Suprapubic skin (tissue), 4 donors: ENCODE data around the gene KRTAP5-10. TPM values are rescaled to one million over a fixed set of nuclear protein-coding genes. Genes with fewer than 3 reads are reported as not detected.
"Not testable (repeated sequence)": the region's sequence is repeated elsewhere in the genome, so short reads cannot be mapped to it uniquely, and the experiment has no call there.

Source experiments
- DNase-seq, 2 donors: peaks; one replicate each; pipeline ENCODE4 v3.0.0-alpha.2; 2019; ENCODE audit warnings: low spot score in 2 of 2
- H3K27ac ChIP-seq: fragments of 200-600 bp; sonication (generic); one replicate; pipeline ENCODE4 v1.5.1; 2019
- H3K27me3 ChIP-seq: fragments of 200-600 bp; sonication (generic); one replicate; pipeline ENCODE4 v1.5.1; 2019
- H3K36me3 ChIP-seq: fragments of 200-600 bp; sonication (generic); one replicate; pipeline ENCODE4 v1.5.1; 2019
- H3K4me1 ChIP-seq: fragments of 200-600 bp; sonication (generic); one replicate; pipeline ENCODE4 v1.5.1; 2019
- H3K4me3 ChIP-seq: fragments of 200-600 bp; sonication (generic); one replicate; pipeline ENCODE4 v1.5.1; 2019; ENCODE audit warnings: mild to moderate bottlenecking
- H3K9me3 ChIP-seq: fragments of 200-600 bp; sonication (generic); one replicate; pipeline ENCODE4 v1.5.1; 2019
- CTCF ChIP-seq, 2 donors: fragments of 200-600 bp in 1 of 2; fragments of 450-650 bp in 1 of 2; sonication (generic) in 1 of 2; IDR thresholded peaks; one replicate each; pipeline ENCODE4 v1.5.1; 2016 to 2019; ENCODE audit warnings: antibody characterized with exemption in 2 of 2, mild to moderate bottlenecking in 1 of 2, moderate library complexity in 1 of 2
- EP300 ChIP-seq: sonication (generic); formaldehyde crosslinking; IDR thresholded peaks from one replicate; pipeline ENCODE4 v1.6.1; 2017; ENCODE audit warnings: antibody characterized with exemption
- POLR2A ChIP-seq, 2 donors: fragments of 450-650 bp; IDR thresholded peaks; one replicate each; pipeline ENCODE4 v1.6.1; 2017; ENCODE audit warnings: antibody characterized with exemption in 2 of 2, mild to moderate bottlenecking in 2 of 2, moderate library complexity in 2 of 2
- POLR2AphosphoS5 ChIP-seq, 3 donors: sonication (generic); formaldehyde crosslinking; IDR thresholded peaks; one replicate each; pipeline ENCODE4 v1.6.1; 2017; ENCODE audit warnings: antibody characterized with exemption in 3 of 3
- WGBS: methylation state at CpG from one replicate; pipeline ENCODE4 v1.1.5; 2018; 5-methylcytosine and 5-hydroxymethylcytosine counted together
- total RNA-seq, 4 donors: library from RNA; depleted of rRNA; stranded (reverse); fragments of >200 nt; gene quantifications; one replicate each; pipeline ENCODE4 v1.1.0, GENCODE V29; 2016

The KRTAP5-10 gene
- total RNA-seq, 4 donors from 2014 or later: 1.1 to 5.9 (median 3.9) TPM; not detected in 1

- H3K27me3 ChIP-seq: no peaks in the 10 kb centered on the region
These were observed 39.3 kb upstream of the KRTAP5-10 start for GRCh38 chr11:71525938-71526495.

DNA sequence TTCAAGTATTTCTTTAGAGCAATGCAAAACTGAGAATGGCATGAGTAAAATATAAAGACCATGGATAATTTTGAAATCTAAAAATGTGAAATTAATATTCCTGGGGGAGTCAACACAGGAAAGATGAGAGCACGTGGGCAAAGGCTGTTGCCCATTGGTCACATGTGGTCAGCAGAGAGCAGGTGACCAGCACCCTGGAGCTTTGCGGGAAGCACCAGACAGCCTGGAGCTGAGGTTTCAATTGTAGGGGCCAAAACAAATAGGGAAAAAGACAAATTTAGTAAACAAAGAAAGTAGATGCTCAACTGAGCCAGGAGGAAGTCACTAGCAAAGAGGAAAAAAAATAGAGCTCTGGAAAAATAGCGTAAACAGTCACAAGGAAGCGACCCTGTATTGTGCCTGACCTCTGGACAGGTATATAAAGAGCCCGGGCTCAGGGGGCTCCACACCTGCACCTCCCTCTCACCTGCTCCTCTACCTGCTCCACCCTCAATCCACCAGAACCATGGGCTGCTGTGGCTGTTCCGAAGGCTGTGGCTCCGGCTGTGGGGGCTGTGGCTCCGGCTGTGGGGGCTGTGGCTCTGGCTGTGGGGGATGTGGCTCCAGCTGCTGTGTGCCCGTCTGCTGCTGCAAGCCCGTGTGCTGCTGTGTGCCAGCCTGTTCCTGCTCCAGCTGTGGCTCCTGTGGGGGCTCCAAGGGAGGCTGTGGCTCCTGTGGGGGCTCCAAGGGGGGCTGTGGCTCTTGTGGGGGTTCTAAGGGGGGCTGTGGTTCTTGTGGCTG is 38.4 kb upstream of the KRTAP5-10 start, which contains the start of gene KRTAP5-7:
Gene KRTAP5-7, plus strand, starts transcription at position 472 of the 780 bp plus-strand sequence. Its CDS starts 34 bp downstream, at position 506.
- not testable (repeated sequence) for H3K4me3 ChIP-seq, H3K27me3 ChIP-seq, H3K9me3 ChIP-seq, H3K36me3 ChIP-seq, H3K27ac ChIP-seq, H3K4me1 ChIP-seq
- 72% methylated on average over 7 of the region's 10 CpGs for WGBS
- peak in 1 of 2 donors; percentile 31 for DNase-seq

More at GRCh38 chr11:71525938-71526495, 39.3 kb upstream of the KRTAP5-10 start:
- Histone ChIP-seq H3K4me1 (no peaks in the 10 kb centered on the region), H3K4me3 (no peak overlapping the region), H3K36me3 (no peaks in the 10 kb centered on the region), H3K9me3 (no peaks in the 10 kb centered on the region), H3K27ac (no peak overlapping the region)
- TF ChIP-seq EP300: no peak
- TF ChIP-seq CTCF (IDR thresholded peaks at IDR 0.05): no peak
- no peak for TF ChIP-seq POLR2AphosphoS5 (IDR thresholded peaks at IDR 0.05)
- no peak for TF ChIP-seq POLR2A (IDR thresholded peaks at IDR 0.05)
- 85% methylated on average over 2 of the region's 2 CpGs for WGBS
- peak in 1 of 2 donors; percentile 45 for DNase-seq

DNA sequence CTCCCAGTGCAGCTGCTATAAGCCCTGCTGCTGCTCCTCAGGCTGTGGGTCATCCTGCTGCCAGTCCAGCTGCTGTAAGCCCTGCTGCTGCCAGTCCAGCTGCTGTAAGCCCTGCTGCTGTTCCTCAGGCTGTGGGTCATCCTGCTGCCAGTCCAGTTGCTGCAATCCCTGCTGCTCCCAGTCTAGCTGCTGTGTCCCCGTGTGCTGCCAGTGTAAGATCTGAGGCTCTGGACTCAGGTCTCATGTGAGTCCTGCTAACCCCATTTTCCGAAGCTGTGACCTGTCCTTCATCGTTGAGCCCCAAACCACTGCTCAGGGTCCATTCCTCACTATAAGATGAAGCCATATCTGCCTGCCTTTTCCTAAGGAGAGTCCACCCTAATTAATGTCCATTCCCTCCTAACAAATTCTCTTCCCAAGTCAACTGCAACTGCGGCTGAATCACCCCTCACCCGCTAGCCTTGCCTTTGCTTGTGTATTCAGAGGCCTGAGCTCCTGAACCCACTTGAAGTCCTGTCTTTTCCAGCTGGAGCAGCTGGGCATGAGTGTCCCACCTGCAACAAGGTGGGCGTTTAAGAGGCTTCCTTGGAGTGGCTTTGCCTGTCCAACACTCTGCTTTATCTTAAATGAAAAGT is 37.7 kb upstream of the KRTAP5-10 start:
- Histone ChIP-seq H3K36me3 (no peaks in the 10 kb centered on the region), H3K27me3 (no peaks in the 10 kb centered on the region), H3K4me3 (no peak overlapping the region), H3K27ac (no peak overlapping the region), H3K9me3 (no peaks in the 10 kb centered on the region), H3K4me1 (no peaks in the 10 kb centered on the region)
- DNase-seq: no peak
- TF ChIP-seq EP300 (no peak), CTCF (IDR thresholded peaks at IDR 0.05) (no peak), POLR2AphosphoS5 (IDR thresholded peaks at IDR 0.05) (no peak), POLR2A (IDR thresholded peaks at IDR 0.05) (no peak)
- WGBS: 94% methylated on average over 6 of the region's 6 CpGs

- H3K9me3 ChIP-seq: no peaks in the 10 kb centered on the region
- H3K27ac ChIP-seq: no peak overlapping the region
- no peak for DNase-seq
- TF ChIP-seq POLR2AphosphoS5 (IDR thresholded peaks at IDR 0.05) (no peak), CTCF (IDR thresholded peaks at IDR 0.05) (no peak), EP300 (no peak), POLR2A (IDR thresholded peaks at IDR 0.05) (no peak)
- no peaks in the 10 kb centered on the region for H3K4me1 ChIP-seq
- H3K4me3 ChIP-seq: no peak overlapping the region
- no peaks in the 10 kb centered on the region for H3K27me3 ChIP-seq
- 87% methylated on average over 11 of the region's 11 CpGs for WGBS
- no peaks in the 10 kb centered on the region for H3K36me3 ChIP-seq
These were observed 34.8 kb upstream of the KRTAP5-10 start for GRCh38 chr11:71530602-71531001.

- DNase-seq: no peak
- no peaks in the 10 kb centered on the region for H3K9me3 ChIP-seq
- H3K27me3 ChIP-seq: no peaks in the 10 kb centered on the region
- H3K4me3 ChIP-seq: no peak overlapping the region
- H3K4me1 ChIP-seq: no peaks in the 10 kb centered on the region
- TF ChIP-seq CTCF (IDR thresholded peaks at IDR 0.05) (no peak), POLR2AphosphoS5 (IDR thresholded peaks at IDR 0.05) (no peak), POLR2A (IDR thresholded peaks at IDR 0.05) (no peak), EP300 (no peak)
- WGBS: 75% methylated on average over 10 of the region's 10 CpGs
- H3K36me3 ChIP-seq: no peaks in the 10 kb centered on the region
- H3K27ac ChIP-seq: no peak overlapping the region
These were observed 33.2 kb upstream of the KRTAP5-10 start for GRCh38 chr11:71532036-71532610.

DNA sequence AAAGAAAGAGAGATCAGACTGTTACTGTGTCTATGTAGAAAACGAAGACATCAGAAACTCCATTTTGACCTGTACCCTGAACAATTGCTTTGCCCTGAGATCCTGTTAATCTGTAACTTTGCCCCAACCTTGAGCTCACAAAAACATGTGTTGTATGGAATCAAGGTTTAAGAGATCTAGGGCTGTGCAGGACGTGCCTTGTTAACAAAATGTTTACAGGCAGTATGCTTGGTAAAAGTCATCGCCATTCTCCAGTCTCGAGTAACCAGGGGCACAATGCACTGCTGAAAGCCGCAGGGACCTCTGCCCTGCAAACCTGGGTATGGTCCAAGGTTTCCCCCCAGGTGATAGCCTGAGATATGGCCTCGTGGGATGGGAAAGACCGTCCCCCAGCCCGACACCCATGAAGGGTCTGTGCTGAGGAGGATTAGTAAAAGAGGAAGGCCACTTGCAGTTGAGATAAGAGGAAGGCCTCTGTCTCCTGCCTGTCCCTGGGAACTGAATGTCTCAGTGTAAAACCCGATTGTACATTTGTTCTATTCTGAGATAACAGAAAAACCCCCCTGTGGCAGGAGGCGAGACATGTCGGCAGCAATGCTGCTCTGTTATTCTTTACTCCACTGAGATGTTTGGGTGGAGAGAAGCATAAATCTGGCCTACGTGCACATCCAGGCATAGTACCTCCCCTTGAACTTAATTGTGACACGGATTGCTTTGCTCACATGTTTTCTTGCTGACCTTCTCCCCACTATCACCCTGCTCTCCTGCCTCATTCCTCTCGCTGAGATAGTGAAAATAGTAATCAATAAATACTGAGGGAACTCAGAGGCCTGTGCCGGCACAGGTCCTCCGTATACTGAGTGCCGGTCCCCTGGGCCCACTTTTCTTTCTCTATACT is 30.4 kb upstream of the KRTAP5-10 start:
- not testable (repeated sequence) for H3K27ac ChIP-seq, H3K27me3 ChIP-seq, DNase-seq, H3K36me3 ChIP-seq, H3K4me3 ChIP-seq, H3K4me1 ChIP-seq, H3K9me3 ChIP-seq
- WGBS: 76% methylated on average over 17 of the region's 17 CpGs
